Naive thymus-derived CD4-positive, alpha-beta T cell (primary cell): ENCODE results near the gene LIN54. TPM values are rescaled to one million over a fixed set of nuclear protein-coding genes. Genes with fewer than 3 reads are reported as not detected.
"Not testable (repeated sequence)": the region's sequence is repeated elsewhere in the genome, so short reads cannot be mapped to it uniquely, and the experiment has no call there.

Source experiments
- ATAC-seq: fragments of 150-1000 bp; cut with Tn5 transposase; 2 replicates; pipeline ENCODE4 v1.10.0; 2021; ENCODE audit warnings: mild to moderate bottlenecking, moderate library complexity
- CTCF ChIA-PET: fragments of 350-600 bp; sonication (Branson Sonifier 250); formaldehyde crosslinking; loops from one replicate; lab custom pipeline; 2021; ENCODE audit warnings: antibody characterized with exemption; lab: Charles Lee
- POLR2A ChIA-PET: fragments of 350-600 bp; sonication (Branson Sonifier 250); formaldehyde crosslinking; loops from one replicate; lab custom pipeline; 2021; ENCODE audit warnings: antibody characterized with exemption, inconsistent platforms; lab: Charles Lee
- DNase-seq, 9 donors: peaks; one replicate each; pipeline versions ENCODE4 v3.0.0 to v3.0.0-alpha.2; 2020 to 2022; ENCODE audit warnings: mixed read lengths in 1 of 9
- H3K27ac ChIP-seq: one replicate; pipeline ENCODE4 v1.7.0; 2013; ENCODE audit warnings: mild to moderate bottlenecking, low read depth, low read length, moderate library complexity
- H3K27me3 ChIP-seq, 2 donors: one replicate each; pipeline ENCODE4 v1.7.0; 2013; ENCODE audit warnings: low read length in 2 of 2, mild to moderate bottlenecking in 2 of 2, moderate library complexity in 2 of 2; ENCODE audit not compliant: control insufficient read depth in 2 of 2, insufficient read depth in 2 of 2
- H3K36me3 ChIP-seq, 3 experiments: 1 replicate in 2 of 3; 2 replicates in 1 of 3; pipeline ENCODE4 v1.7.0; 2013; ENCODE audit warnings: low read length in 3 of 3, mild to moderate bottlenecking in 3 of 3, moderate library complexity in 1 of 3; ENCODE audit not compliant: insufficient read depth in 3 of 3, control insufficient read depth in 2 of 3
- H3K4me1 ChIP-seq, 2 donors: one replicate each; pipeline ENCODE4 v1.7.0; 2013; ENCODE audit warnings: low read length in 2 of 2, mild to moderate bottlenecking in 2 of 2, moderate library complexity in 1 of 2; ENCODE audit not compliant: control insufficient read depth in 2 of 2, insufficient read depth in 2 of 2
- H3K4me3 ChIP-seq: 2 replicates; pipeline ENCODE4 v1.7.0; 2013; ENCODE audit warnings: mild to moderate bottlenecking, low read length
- H3K9me3 ChIP-seq, 3 experiments: 1 replicate in 2 of 3; 2 replicates in 1 of 3; pipeline ENCODE4 v1.7.0; 2013; ENCODE audit warnings: low read length in 3 of 3; ENCODE audit not compliant: control insufficient read depth in 2 of 3
- H3K27ac Mint-ChIP-seq, 9 donors: one replicate each; pipeline ENCODE4 v1.8.0; 2020 to 2022; ENCODE audit warnings: mixed read lengths in 9 of 9, mild to moderate bottlenecking in 8 of 9, moderate library complexity in 5 of 9, inconsistent platforms in 2 of 9
- H3K27me3 Mint-ChIP-seq, 5 donors: one replicate each; pipeline ENCODE4 v1.8.0; 2021 to 2022; ENCODE audit warnings: mixed read lengths in 5 of 5, mild to moderate bottlenecking in 1 of 5
- H3K36me3 Mint-ChIP-seq, 5 donors: one replicate each; pipeline ENCODE4 v1.8.0; 2020 to 2022; ENCODE audit warnings: mixed read lengths in 5 of 5, mild to moderate bottlenecking in 3 of 5, inconsistent platforms in 1 of 5
- H3K4me1 Mint-ChIP-seq, 7 donors: one replicate each; pipeline ENCODE4 v1.8.0; 2020 to 2022; ENCODE audit warnings: mixed read lengths in 7 of 7, mild to moderate bottlenecking in 3 of 7, inconsistent platforms in 1 of 7
- H3K4me3 Mint-ChIP-seq, 10 donors: one replicate each; pipeline ENCODE4 v1.8.0; 2020 to 2022; ENCODE audit warnings: mild to moderate bottlenecking in 10 of 10, mixed read lengths in 10 of 10, moderate library complexity in 6 of 10, inconsistent platforms in 2 of 10
- H3K9me3 Mint-ChIP-seq, 11 donors: one replicate each; pipeline ENCODE4 v1.8.0; 2020 to 2022; ENCODE audit warnings: mixed read lengths in 11 of 11, mild to moderate bottlenecking in 4 of 11, inconsistent platforms in 1 of 11, moderate library complexity in 1 of 11
- intact Hi-C, 2 donors: fragments of 100-400 bp; cut with micrococcal nuclease; formaldehyde crosslinking; loops; one replicate each; pipeline ENCODE4 v1.15.1; 2023
- polyA plus RNA-seq, 2 donors: library from polyadenylated mRNA; unstranded; fragments of 300-500 nt; fragmentation: Illumina TruSeq; gene quantifications; one replicate each; pipeline ENCODE4 v1.2.3, GENCODE V29; 2021
- total RNA-seq, 6 experiments: library from RNA in 5 of 6; stranded (reverse) in 5 of 6; gene quantifications; 1 replicate in 5 of 6; 2 replicates in 1 of 6; pipeline ENCODE4 v1.2.3 and lab custom pipeline; 2021 to 2026

Gene LIN54
- total RNA-seq = 10 to 100 TPM; 14.4 to 30.7 (median 18.0) TPM
- 10 to 100 TPM; 11.0 to 16.6 TPM for polyA plus RNA-seq
- 41.3 reads per million, percentile 67 among the genes with 10 or more reads in this experiment for total RNA-seq (lab: John Stamatoyannopoulos, UW)

- POLR2A ChIA-PET = interaction anchor here (0.7 to 4.6 kb wide), 9 partner anchors 23 to 581 kb away, joined by 3 to 59 read pairs (median 5); partner anchors contain the start of genes COPS4, HELQ and THAP9
Measured at GRCh38 chr4:83010522-83011318, at the start of gene LIN54. Gene LIN54, minus strand, starts transcription at chr4:83010823. Its CDS starts 25,979 bp downstream, at chr4:82984844.

GRCh38 chr4:83054928-83055327 is 44.3 kb upstream of the LIN54 start:
- CTCF ChIA-PET = interaction anchor here (1.0 to 1.7 kb wide), 4 partner anchors 20 to 229 kb away, joined by 3 to 9 read pairs (median 6); partner anchors contain the start of gene COPS4
- intact Hi-C loops = loop anchor here (1.0 to 5.0 kb wide), 4 partner anchors 19 to 587 kb away; no protein-coding TSS in a partner anchor
- H3K27ac ChIP-seq = no peak overlapping the region
- DNase-seq = peak in 6 of 9 donors; percentile 12 to 40 (median 30)
- no peak for ATAC-seq
- POLR2A ChIA-PET = interaction anchor here (0.6 kb wide), 1 partner anchor 100 kb away, joined by 6 read pairs; no protein-coding TSS in a partner anchor
- Mint-ChIP-seq H3K36me3 (peaks cover 11 to 49% (median 31%) of the 10 kb centered on the region in 5 donors), H3K27me3 (no peaks in the 10 kb centered on the region), H3K4me3 (no peak overlapping the region), H3K27ac (no peak overlapping the region), H3K4me1 (peaks cover 0 to 9% (median 0%) of the 10 kb centered on the region in 7 donors), H3K9me3 (no peaks in the 10 kb centered on the region)
- no peak overlapping the region for H3K4me3 ChIP-seq
- no peaks in the 10 kb centered on the region for H3K27me3 ChIP-seq
- H3K9me3 ChIP-seq = no peaks in the 10 kb centered on the region
- peaks cover 0 to 49% (median 0%) of the 10 kb centered on the region in 3 experiments for H3K36me3 ChIP-seq
- H3K4me1 ChIP-seq = no peaks in the 10 kb centered on the region

More at GRCh38 chr4:83010522-83011318, at the start of gene LIN54:
- H3K27me3 ChIP-seq = no peaks in the 10 kb centered on the region
- intact Hi-C loops = loop anchor here (1.0 to 10.0 kb wide), 13 partner anchors 14 to 1572 kb away; partner anchors contain the start of genes SEC31A (in 2 of the 2), THAP9 (in 2 of the 2), CDS1 (in 1 of the 2) and HELQ (in 1 of the 2)
- CTCF ChIA-PET = interaction anchor here (0.7 to 1.6 kb wide), 4 partner anchors 24 to 242 kb away, joined by 3 to 11 read pairs (median 6); partner anchors contain the start of genes COPS4 and THAP9
- H3K27ac ChIP-seq = peak within 1 kb of the TSS; percentile 80
- Mint-ChIP-seq H3K36me3 (peaks cover 0 to under 1% (median 0%) of the 10 kb centered on the region in 5 donors), H3K27me3 (no peaks in the 10 kb centered on the region), H3K27ac (peak within 1 kb of the TSS; percentile 93 to 99 (median 98)), H3K4me3 (peak within 1 kb of the TSS; percentile 89 to 99 (median 96)), H3K4me1 (peaks cover 40 to 66% (median 60%) of the 10 kb centered on the region in 7 donors), H3K9me3 (no peaks in the 10 kb centered on the region)
- H3K36me3 ChIP-seq = no peaks in the 10 kb centered on the region
- ATAC-seq = peak; percentile 72
- DNase-seq = peak; percentile 69 to 91 (median 87)
- H3K9me3 ChIP-seq = no peaks in the 10 kb centered on the region
- peaks cover 15 to 30% of the 10 kb centered on the region in 2 donors for H3K4me1 ChIP-seq
- peak within 1 kb of the TSS; percentile 87 for H3K4me3 ChIP-seq

- ChIA-PET CTCF (interaction anchor here (0.7 kb wide), 1 partner anchor 64 kb away, joined by 4 read pairs; no protein-coding TSS in a partner anchor), POLR2A (interaction anchor here (0.9 to 1.7 kb wide), 2 partner anchors 14 to 232 kb away, joined by 3 to 5 read pairs; partner anchors contain the start of gene COPS4)
- H3K4me3 ChIP-seq, H3K4me1 ChIP-seq, H3K4me3 Mint-ChIP-seq, H3K27me3 Mint-ChIP-seq, DNase-seq, H3K9me3 Mint-ChIP-seq, H3K27me3 ChIP-seq, H3K9me3 ChIP-seq, ATAC-seq, H3K27ac ChIP-seq, intact Hi-C loops: not testable (repeated sequence)
- peaks cover 0 to 20% (median 14%) of the 10 kb centered on the region in 7 donors for H3K4me1 Mint-ChIP-seq
- H3K27ac Mint-ChIP-seq = peak overlapping the region in 1 of 9 donors; percentile 56
- peaks cover 11 to 43% (median 28%) of the 10 kb centered on the region in 5 donors for H3K36me3 Mint-ChIP-seq
- H3K36me3 ChIP-seq = peaks cover 0 to 35% (median 0%) of the 10 kb centered on the region in 3 experiments
Measured at GRCh38 chr4:83048781-83049180, 38.2 kb upstream of the LIN54 start.

DNA sequence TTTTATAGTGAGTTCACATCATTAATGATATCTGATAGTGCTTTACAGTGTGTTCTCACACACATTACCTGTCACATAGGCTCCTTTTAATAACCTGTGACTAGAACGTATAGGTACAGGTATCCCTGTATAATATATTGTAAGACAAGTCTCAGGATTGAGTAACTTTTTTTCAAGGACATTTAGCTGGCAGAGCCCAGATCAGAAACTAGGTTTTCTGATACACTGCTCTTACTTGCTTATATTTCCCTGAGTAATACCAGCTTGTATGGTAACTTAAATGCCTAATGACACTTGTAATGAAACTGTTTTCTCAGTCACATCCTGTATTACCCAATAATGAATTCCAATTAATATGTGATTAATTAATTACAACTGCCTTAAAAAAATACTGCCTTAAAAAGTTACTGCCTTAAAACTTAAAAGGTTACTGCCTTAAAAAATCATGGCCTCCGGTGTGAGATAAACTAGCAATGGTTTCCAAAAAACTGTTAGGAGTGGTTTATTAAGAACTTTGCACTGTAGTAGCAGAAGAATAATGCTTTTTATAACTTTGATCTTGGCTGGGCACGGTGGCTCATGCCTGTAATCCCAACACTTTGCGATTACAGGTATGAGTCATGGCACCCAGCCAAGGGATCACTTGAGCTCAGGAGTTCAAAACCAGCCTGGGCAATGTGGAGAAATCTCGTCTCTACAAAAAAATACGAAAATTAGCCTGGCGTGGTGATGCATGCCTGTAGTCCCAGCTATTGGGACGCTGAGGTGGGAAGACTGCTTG is 36.3 kb upstream of the LIN54 start:
- no peaks in the 10 kb centered on the region for H3K9me3 ChIP-seq
- H3K27ac ChIP-seq = no peak overlapping the region
- H3K4me3 ChIP-seq = no peak overlapping the region
- POLR2A ChIA-PET = interaction anchor here (0.7 to 1.3 kb wide), 2 partner anchors 10 to 237 kb away, joined by 3 to 4 read pairs; no protein-coding TSS in a partner anchor
- peaks cover 4 to 23% (median 18%) of the 10 kb centered on the region in 7 donors for H3K4me1 Mint-ChIP-seq
- no peak overlapping the region for H3K27ac Mint-ChIP-seq
- CTCF ChIA-PET = interaction anchor here (0.6 to 1.3 kb wide), 2 partner anchors 27 to 206 kb away, joined by 3 to 7 read pairs; no protein-coding TSS in a partner anchor
- peaks cover 0 to 20% (median 0%) of the 10 kb centered on the region in 3 experiments for H3K36me3 ChIP-seq
- no peaks in the 10 kb centered on the region for H3K27me3 ChIP-seq
- peaks cover 5 to 31% (median 21%) of the 10 kb centered on the region in 5 donors for H3K36me3 Mint-ChIP-seq
- H3K27me3 Mint-ChIP-seq = no peaks in the 10 kb centered on the region
- ATAC-seq (no peak), DNase-seq (no peak)
- H3K9me3 Mint-ChIP-seq = no peaks in the 10 kb centered on the region
- no peak overlapping the region for H3K4me3 Mint-ChIP-seq
- intact Hi-C loops = no loop called here
- peaks cover 4 to 5% of the 10 kb centered on the region in 2 donors for H3K4me1 ChIP-seq

DNA sequence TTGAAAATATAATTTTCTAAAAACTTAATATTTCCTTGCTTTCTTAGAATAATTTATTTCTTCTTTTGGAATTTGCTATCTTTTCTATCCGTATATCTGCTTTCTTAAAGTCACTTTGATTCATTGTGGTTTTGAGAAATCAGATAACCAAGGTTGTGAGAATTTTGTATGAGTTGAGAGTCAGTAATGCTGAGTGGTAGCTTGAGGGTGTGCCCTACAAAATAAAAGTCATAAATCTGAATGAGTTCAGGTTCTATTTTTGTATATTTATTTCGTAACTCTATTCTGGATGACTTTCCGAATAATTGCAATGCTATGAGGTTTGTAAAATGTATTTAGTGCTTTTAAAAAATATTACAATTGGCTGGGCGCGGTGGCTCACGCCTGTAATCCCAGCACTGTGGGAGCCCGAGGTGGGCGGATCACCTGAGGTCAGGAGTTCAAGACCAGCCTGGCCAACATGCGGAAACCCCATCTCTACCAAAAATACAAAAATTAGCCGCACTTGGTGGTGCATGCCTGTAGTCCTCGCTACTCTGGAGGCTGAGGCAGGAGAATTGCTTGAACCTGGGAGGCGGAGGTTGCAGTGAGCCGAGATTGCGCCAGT is 33.3 kb upstream of the LIN54 start:
- Histone ChIP-seq H3K4me1 (peaks cover 4 to 8% of the 10 kb centered on the region in 2 donors), H3K27ac (no peak overlapping the region), H3K27me3 (no peaks in the 10 kb centered on the region), H3K4me3 (no peak overlapping the region), H3K36me3 (no peaks in the 10 kb centered on the region), H3K9me3 (no peaks in the 10 kb centered on the region)
- DNase-seq = no peak
- Mint-ChIP-seq H3K27ac (no peak overlapping the region), H3K4me1 (peaks cover 9 to 41% (median 32%) of the 10 kb centered on the region in 7 donors), H3K27me3 (no peaks in the 10 kb centered on the region), H3K9me3 (no peaks in the 10 kb centered on the region), H3K36me3 (peaks cover 0 to 19% (median 1%) of the 10 kb centered on the region in 5 donors), H3K4me3 (no peak overlapping the region)
- ChIA-PET CTCF (no interaction called here), POLR2A (no interaction called here)
- ATAC-seq = no peak
- intact Hi-C loops = no loop called here
